ENCODE results near the gene CYB561. TPM values are rescaled to one million over a fixed set of nuclear protein-coding genes. Genes with fewer than 3 reads are reported as not detected.
A peak's percentile ranks its signal among the peaks of the same experiment; 100 is the strongest.
"Not testable (repeated sequence)": the region's sequence is repeated elsewhere in the genome, so short reads cannot be mapped to it uniquely, and the experiment has no call there.

The CYB561 gene
- total RNA-seq, 1 donor from 2014 or later = 34.5 TPM

- Mint-ChIP-seq H3K36me3 (no peaks in the 10 kb centered on the region), H3K4me1 (ENCODE audit: unreplicated experiment) (no peaks in the 10 kb centered on the region), H3K9me3 (no peaks in the 10 kb centered on the region), H3K4me3 (no peak overlapping the region), H3K27me3 (peaks cover 12% of the 10 kb centered on the region), H3K27ac (no peak overlapping the region)
- no peak for DNase-seq (ENCODE audit: extremely low spot score, unreplicated experiment)
- TF ChIP-seq, protein P1, sequence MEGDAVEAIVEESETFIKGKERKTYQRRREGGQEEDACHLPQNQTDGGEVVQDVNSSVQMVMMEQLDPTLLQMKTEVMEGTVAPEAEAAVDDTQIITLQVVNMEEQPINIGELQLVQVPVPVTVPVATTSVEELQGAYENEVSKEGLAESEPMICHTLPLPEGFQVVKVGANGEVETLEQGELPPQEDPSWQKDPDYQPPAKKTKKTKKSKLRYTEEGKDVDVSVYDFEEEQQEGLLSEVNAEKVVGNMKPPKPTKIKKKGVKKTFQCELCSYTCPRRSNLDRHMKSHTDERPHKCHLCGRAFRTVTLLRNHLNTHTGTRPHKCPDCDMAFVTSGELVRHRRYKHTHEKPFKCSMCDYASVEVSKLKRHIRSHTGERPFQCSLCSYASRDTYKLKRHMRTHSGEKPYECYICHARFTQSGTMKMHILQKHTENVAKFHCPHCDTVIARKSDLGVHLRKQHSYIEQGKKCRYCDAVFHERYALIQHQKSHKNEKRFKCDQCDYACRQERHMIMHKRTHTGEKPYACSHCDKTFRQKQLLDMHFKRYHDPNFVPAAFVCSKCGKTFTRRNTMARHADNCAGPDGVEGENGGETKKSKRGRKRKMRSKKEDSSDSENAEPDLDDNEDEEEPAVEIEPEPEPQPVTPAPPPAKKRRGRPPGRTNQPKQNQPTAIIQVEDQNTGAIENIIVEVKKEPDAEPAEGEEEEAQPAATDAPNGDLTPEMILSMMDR (conservative IDR thresholded peaks at IDR 0.05) = no peak
These were observed 17.7 kb upstream of the CYB561 start for GRCh38 chr17:63463771-63464170.

DNA sequence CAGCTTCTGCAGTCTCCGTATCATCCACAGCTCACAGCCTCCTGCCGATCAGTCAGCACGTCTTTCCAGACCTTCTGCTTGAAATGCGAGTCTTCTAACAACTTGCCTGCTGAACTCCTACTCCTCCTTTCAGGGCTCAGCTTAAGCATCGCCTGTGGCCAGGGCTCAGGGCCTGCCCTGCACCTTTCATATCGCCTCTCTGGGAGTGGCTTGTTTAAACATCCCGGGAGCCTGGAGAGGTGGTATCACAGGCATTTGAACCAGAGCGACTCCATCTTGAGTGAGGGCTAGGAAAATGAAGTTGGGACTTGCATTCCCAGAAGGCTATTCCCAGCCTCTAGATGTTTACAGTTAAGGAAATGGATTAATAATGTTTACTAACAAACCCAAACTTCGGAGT, 13.9 kb upstream of the CYB561 start:
- H3K9me3 Mint-ChIP-seq = no peaks in the 10 kb centered on the region

DNA sequence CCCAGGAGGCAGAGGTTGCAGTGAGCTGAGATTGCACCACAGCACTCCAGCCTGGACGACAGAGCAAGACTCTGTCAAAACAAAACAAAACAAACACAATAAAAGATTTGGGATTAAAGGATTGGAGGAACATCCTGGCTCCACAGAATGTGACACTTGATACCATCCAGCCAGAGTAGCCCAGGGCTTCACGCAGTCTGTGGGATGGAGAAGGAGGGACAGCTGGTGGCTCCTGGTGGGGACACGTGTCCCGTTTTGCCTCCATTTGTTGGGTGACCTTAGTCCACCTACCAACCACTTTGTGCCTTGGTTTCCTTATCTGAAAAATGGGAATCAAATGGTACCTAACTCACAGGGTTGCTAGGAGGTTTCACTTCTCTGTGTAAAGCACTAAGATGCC, 12.4 kb upstream of the CYB561 start:
- H3K9me3 Mint-ChIP-seq = no peaks in the 10 kb centered on the region
- H3K4me3 Mint-ChIP-seq = no peak overlapping the region
- no peak overlapping the region for H3K27ac Mint-ChIP-seq
- no peak for DNase-seq (ENCODE audit: extremely low spot score, unreplicated experiment)
- no peaks in the 10 kb centered on the region for H3K4me1 Mint-ChIP-seq (ENCODE audit: unreplicated experiment)
- no peaks in the 10 kb centered on the region for H3K36me3 Mint-ChIP-seq
- peaks cover 7% of the 10 kb centered on the region for H3K27me3 Mint-ChIP-seq
- TF ChIP-seq, protein P1 (conservative IDR thresholded peaks at IDR 0.05) = no peak

More for the DNA sequence above, 13.9 kb upstream of the CYB561 start:
- TF ChIP-seq, protein P1 (conservative IDR thresholded peaks at IDR 0.05) = no peak
- H3K27me3 Mint-ChIP-seq = peaks cover 15% of the 10 kb centered on the region
- no peaks in the 10 kb centered on the region for H3K4me1 Mint-ChIP-seq (ENCODE audit: unreplicated experiment)
- no peaks in the 10 kb centered on the region for H3K36me3 Mint-ChIP-seq
- DNase-seq (ENCODE audit: extremely low spot score, unreplicated experiment) = no peak
- no peak overlapping the region for H3K27ac Mint-ChIP-seq
- H3K4me3 Mint-ChIP-seq = no peak overlapping the region

- Mint-ChIP-seq H3K36me3 (no peaks in the 10 kb centered on the region), H3K27ac (peak overlapping the region; percentile 62), H3K27me3 (peaks cover 13% of the 10 kb centered on the region), H3K4me3 (no peak overlapping the region), H3K4me1 (ENCODE audit: unreplicated experiment) (no peaks in the 10 kb centered on the region), H3K9me3 (no peaks in the 10 kb centered on the region)
- TF ChIP-seq, protein P1 (conservative IDR thresholded peaks at IDR 0.05) = no peak
- DNase-seq (ENCODE audit: extremely low spot score, unreplicated experiment) = no peak
These were observed 9.3 kb upstream of the CYB561 start for GRCh38 chr17:63455417-63455816.

DNA sequence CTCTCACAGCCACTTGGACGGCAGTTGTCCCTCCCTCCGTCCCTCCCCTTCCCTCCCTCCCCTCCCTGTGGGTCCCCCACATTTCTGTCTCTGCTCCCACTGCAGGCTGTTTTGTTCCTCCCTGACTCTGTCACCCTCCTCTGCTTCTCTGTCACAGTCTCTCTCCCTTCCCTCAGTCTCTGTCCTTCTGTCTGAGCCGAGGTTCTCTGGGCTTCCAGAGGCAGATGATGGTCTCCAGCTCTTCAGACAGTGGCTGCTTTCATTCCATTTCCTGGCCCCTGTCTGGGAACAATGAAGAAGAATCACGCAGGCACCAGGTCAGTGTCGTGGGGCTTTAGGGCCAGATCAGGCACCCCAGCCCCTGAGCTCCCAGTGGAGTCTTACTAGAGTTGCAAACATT, 8.8 kb upstream of the CYB561 start:
- Mint-ChIP-seq H3K27ac (no peak overlapping the region), H3K4me1 (ENCODE audit: unreplicated experiment) (peaks cover 1% of the 10 kb centered on the region), H3K4me3 (no peak overlapping the region), H3K36me3 (no peaks in the 10 kb centered on the region), H3K9me3 (no peaks in the 10 kb centered on the region), H3K27me3 (peaks cover 17% of the 10 kb centered on the region)
- TF ChIP-seq, protein P1 (conservative IDR thresholded peaks at IDR 0.05) = no peak
- DNase-seq (ENCODE audit: extremely low spot score, unreplicated experiment) = no peak

GRCh38 chr17:63454357-63454756, 8.3 kb upstream of the CYB561 start:
- DNase-seq (ENCODE audit: extremely low spot score, unreplicated experiment); H3K36me3 Mint-ChIP-seq; H3K4me3 Mint-ChIP-seq; H3K4me1 Mint-ChIP-seq (ENCODE audit: unreplicated experiment); H3K27ac Mint-ChIP-seq; H3K9me3 Mint-ChIP-seq: not testable (repeated sequence)
- H3K27me3 Mint-ChIP-seq = peaks cover 19% of the 10 kb centered on the region

Data from type B pancreatic cell (in vitro differentiated cells).